Mucosa of descending colon (tissue), 3 donors: ENCODE results near the gene CBX6. TPM values are rescaled to one million over a fixed set of nuclear protein-coding genes. Genes with fewer than 3 reads are reported as not detected.

ENCODE experiments used
- ATAC-seq: fragments of 200-7000 bp; cut with Tn5 transposase; one replicate; pipeline ENCODE4 v1.9.1; 2020; ENCODE audit warnings: mild to moderate bottlenecking, moderate library complexity
- DNase-seq, 3 donors: peaks; one replicate each; pipeline ENCODE4 v3.0.0-alpha.2; 2020
- H3K36me3 ChIP-seq: fragments of 200-600 bp; one replicate; pipeline ENCODE4 v1.8.0; 2021; ENCODE audit warnings: low read depth, mild to moderate bottlenecking
- H3K4me1 ChIP-seq: fragments of 200-600 bp; one replicate; pipeline ENCODE4 v1.8.0; 2021; ENCODE audit warnings: low read depth, mild to moderate bottlenecking
- H3K4me3 ChIP-seq: fragments of 200-600 bp; one replicate; pipeline ENCODE4 v1.8.0; 2021; ENCODE audit warnings: mild to moderate bottlenecking
- H3K9me3 ChIP-seq: fragments of 200-600 bp; one replicate; pipeline ENCODE4 v1.8.0; 2021; ENCODE audit warnings: mild to moderate bottlenecking
- CTCF ChIP-seq: fragments of 200-600 bp; IDR thresholded peaks from one replicate; pipeline ENCODE4 v1.8.0; 2022; ENCODE audit warnings: antibody characterized with exemption, mild to moderate bottlenecking
- intact Hi-C, 2 donors: fragments of 100-400 bp; cut with DNase I in 1 of 2; cut with micrococcal nuclease in 1 of 2; formaldehyde crosslinking; loops; one replicate each; pipeline versions ENCODE4 v1.11.0 to v1.11.1; 2022; cut with DNase I, micrococcal nuclease
- total RNA-seq, 3 donors: library from RNA; stranded (reverse); fragmentation: NEBNext Ultra II Directional in 2 of 3; extraction: Animal tissue kit (Norgen Biotek cat#: 25700) in 2 of 3; gene quantifications; one replicate each; pipeline versions ENCODE4 v1.2.1 to v1.2.4, GENCODE V29; 2021 to 2023
- donor health status: DM: no; HTN: no; CAD: no; lungs with moderate emphysema.
- donor health status: DM: no; HTN: no; CAD: no.
- donor health status: DM: no; HTN: yes; CAD: no.

Gene CBX6
- total RNA-seq, 3 donors from 2014 or later: 15.7 to 84.0 (median 23.6) TPM

- Histone ChIP-seq H3K36me3 (no peaks in the 10 kb centered on the region), H3K4me1 (no peaks in the 10 kb centered on the region), H3K4me3 (no peak overlapping the region), H3K9me3 (no peaks in the 10 kb centered on the region)
- ATAC-seq (no peak), DNase-seq (no peak)
- intact Hi-C loops: loop anchor here in 1 of 2 donors (10.0 kb wide), 1 partner anchor 125 kb away; no protein-coding TSS in a partner anchor
- no peak for TF ChIP-seq CTCF
These were observed 7.9 kb upstream of the CBX6 start for GRCh38 chr22:38879961-38880360.

- DNase-seq: no peak
- H3K4me3 ChIP-seq: no peak overlapping the region
- no peak for TF ChIP-seq CTCF
- no peaks in the 10 kb centered on the region for H3K4me1 ChIP-seq
- intact Hi-C loops: loop anchor here in 1 of 2 donors (10.0 kb wide), 1 partner anchor 126 kb away; no protein-coding TSS in a partner anchor
- H3K9me3 ChIP-seq: no peaks in the 10 kb centered on the region
- no peak for ATAC-seq
- H3K36me3 ChIP-seq: no peaks in the 10 kb centered on the region
These were observed 7.2 kb upstream of the CBX6 start for GRCh38 chr22:38879108-38879729.

GRCh38 chr22:38878001-38878400, 6.0 kb upstream of the CBX6 start:
- H3K4me3 ChIP-seq: no peak overlapping the region
- H3K4me1 ChIP-seq: no peaks in the 10 kb centered on the region
- no peaks in the 10 kb centered on the region for H3K9me3 ChIP-seq
- no peak for ATAC-seq
- no peak for TF ChIP-seq CTCF
- intact Hi-C loops: loop anchor here in 1 of 2 donors (10.0 kb wide), 1 partner anchor 127 kb away; no protein-coding TSS in a partner anchor
- no peak for DNase-seq
- no peaks in the 10 kb centered on the region for H3K36me3 ChIP-seq

GRCh38 chr22:38874529-38875222, 2.7 kb upstream of the CBX6 start:
- Histone ChIP-seq H3K4me1 (peaks cover 14% of the 10 kb centered on the region), H3K36me3 (no peaks in the 10 kb centered on the region), H3K4me3 (no peak overlapping the region), H3K9me3 (no peaks in the 10 kb centered on the region)
- no peak for TF ChIP-seq CTCF
- ATAC-seq (no peak), DNase-seq (no peak)
- intact Hi-C loops: loop anchor here in 1 of 2 donors (10.0 kb wide), 1 partner anchor 130 kb away; no protein-coding TSS in a partner anchor

- intact Hi-C loops: loop anchor here in 1 of 2 donors (10.0 kb wide), 1 partner anchor 131 kb away; no protein-coding TSS in a partner anchor
- TF ChIP-seq CTCF: no peak
- DNase-seq (no peak), ATAC-seq (no peak)
- Histone ChIP-seq H3K4me1 (peaks cover 14% of the 10 kb centered on the region), H3K9me3 (no peaks in the 10 kb centered on the region), H3K4me3 (no peak overlapping the region), H3K36me3 (no peaks in the 10 kb centered on the region)
These were observed 1.7 kb upstream of the CBX6 start for GRCh38 chr22:38873469-38874411.
